GM12874 (cell line): Measurements from ENCODE around the gene SRGAP3.
A peak's percentile ranks its signal among the peaks of the same experiment; 100 is the strongest.

Experiments
- TF ChIP-seq, protein P1 (sequence below): IDR thresholded peaks from 2 replicates; pipeline ENCODE4 v1.5.1; 2011; ENCODE audit warnings: low read depth, mild to moderate bottlenecking, control low read depth, low read length, moderate library complexity; ENCODE audit not compliant: insufficient read depth

The SRGAP3 gene

DNA sequence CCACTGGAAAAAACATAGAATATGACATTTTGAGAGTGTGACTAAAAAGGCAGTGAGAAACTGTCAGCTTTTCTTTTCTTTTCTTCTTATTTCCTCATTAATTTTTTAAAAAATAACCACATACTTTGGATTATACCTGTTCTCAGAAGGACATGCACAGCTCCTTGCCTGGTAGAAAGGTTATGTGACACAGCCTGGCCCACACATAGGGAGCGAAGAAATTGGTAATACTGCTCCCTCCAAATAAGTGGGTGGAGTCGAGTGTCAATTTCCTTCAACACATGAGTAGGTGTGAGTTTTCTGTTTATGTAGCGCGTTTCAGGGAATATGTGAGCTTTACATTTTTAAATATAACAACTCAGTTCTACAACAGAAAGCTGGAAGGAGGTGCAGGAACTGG, 257.2 kb downstream of the SRGAP3 start:
- TF ChIP-seq, protein P1, sequence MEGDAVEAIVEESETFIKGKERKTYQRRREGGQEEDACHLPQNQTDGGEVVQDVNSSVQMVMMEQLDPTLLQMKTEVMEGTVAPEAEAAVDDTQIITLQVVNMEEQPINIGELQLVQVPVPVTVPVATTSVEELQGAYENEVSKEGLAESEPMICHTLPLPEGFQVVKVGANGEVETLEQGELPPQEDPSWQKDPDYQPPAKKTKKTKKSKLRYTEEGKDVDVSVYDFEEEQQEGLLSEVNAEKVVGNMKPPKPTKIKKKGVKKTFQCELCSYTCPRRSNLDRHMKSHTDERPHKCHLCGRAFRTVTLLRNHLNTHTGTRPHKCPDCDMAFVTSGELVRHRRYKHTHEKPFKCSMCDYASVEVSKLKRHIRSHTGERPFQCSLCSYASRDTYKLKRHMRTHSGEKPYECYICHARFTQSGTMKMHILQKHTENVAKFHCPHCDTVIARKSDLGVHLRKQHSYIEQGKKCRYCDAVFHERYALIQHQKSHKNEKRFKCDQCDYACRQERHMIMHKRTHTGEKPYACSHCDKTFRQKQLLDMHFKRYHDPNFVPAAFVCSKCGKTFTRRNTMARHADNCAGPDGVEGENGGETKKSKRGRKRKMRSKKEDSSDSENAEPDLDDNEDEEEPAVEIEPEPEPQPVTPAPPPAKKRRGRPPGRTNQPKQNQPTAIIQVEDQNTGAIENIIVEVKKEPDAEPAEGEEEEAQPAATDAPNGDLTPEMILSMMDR: no peak

DNA sequence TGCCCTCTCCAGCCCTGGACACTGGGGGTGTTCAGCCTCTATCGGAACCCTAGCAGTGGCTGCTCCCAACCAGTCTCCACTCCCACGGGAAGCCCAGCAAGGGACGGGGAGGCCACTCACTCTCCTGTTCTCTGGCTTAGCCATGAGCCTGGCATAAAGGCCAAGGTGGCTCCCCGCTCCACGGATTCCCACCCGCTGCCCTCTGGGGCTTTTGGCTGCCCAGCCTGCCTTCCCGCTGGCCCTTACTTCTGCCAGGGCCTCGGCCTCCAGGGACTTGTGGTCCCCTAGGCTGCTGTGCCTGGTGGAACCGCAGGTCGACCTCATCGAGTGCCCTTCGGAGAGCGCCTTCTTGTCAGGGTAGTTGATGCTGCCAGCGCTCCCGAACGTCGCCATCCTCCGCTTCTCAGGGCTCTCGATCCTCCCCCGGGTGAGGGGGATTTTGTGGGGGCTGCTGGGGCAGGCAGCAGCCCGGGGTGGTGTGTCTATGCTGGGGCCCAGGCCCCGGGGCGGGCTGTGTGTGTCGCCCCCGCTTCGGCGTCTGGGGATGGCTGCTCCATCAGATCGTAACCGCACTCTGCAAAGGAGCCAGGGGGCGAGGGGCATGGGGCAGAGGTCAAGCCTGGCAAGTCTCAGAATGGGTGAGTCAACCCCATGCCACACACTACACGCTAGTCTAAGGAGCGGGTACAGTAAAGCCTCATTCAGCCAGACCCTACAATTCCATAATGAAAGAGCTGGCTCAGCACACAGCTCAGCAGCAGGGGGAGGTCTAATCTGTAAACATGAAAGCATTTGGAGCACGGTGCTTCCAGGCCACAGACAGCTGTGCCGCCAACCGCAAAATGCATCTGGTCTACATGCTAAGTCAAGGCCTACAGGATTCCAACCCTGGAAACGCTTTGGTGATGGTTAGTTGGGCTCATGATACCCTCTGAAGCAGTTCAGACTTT, 258.9 kb downstream of the SRGAP3 start:
- TF ChIP-seq, protein P1: no peak

DNA sequence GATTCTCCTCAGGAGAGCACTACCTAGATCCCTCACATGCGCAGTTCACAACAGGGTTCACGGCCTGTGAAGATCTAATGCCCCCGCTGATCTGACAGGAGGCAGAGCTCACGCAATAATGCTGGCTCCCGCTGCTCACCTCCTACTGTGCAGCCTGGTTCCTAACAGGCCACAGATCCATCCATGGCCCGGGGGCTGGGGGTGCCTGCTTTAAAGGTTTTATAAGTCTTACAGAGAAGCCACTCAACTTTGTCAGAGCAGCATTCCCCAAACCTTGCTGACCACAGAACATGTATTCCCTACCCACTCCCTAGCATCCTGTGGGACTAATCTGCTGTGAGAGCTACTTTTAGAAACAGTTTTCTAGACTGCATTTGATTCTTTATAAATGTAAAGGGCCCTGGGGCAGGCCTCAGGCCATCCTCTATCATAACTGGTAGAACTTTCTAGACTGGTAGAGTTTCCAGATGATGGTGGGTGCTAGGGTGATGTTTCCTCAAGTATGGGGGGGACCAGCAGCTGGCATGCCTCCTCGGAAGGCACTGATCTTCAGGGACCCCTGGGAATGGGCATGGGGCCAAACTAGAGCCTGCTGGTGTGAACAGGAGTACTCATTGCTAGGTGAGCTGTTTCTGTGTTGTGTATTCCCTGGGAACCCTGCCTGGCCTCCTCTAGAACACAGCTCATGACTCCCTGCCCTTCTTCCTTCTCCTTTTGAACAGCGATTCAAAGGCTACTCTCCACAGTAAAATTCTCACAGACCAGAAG, 260.5 kb downstream of the SRGAP3 start:
- TF ChIP-seq, protein P1: no peak

DNA sequence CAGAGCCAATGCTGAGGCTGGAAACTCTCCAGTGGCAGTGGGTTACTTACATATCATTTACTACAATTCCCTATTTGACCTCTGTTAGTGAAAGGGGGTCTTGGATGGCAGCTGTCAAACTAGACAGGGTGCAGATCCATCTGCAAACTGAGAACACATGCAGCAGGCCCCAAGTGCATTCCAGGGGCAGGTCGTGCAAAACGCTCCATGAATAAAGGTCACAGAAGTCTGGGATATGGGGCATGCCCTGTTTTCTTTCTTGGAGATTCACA, 261.1 kb downstream of the SRGAP3 start:
- TF ChIP-seq, protein P1: no peak

DNA sequence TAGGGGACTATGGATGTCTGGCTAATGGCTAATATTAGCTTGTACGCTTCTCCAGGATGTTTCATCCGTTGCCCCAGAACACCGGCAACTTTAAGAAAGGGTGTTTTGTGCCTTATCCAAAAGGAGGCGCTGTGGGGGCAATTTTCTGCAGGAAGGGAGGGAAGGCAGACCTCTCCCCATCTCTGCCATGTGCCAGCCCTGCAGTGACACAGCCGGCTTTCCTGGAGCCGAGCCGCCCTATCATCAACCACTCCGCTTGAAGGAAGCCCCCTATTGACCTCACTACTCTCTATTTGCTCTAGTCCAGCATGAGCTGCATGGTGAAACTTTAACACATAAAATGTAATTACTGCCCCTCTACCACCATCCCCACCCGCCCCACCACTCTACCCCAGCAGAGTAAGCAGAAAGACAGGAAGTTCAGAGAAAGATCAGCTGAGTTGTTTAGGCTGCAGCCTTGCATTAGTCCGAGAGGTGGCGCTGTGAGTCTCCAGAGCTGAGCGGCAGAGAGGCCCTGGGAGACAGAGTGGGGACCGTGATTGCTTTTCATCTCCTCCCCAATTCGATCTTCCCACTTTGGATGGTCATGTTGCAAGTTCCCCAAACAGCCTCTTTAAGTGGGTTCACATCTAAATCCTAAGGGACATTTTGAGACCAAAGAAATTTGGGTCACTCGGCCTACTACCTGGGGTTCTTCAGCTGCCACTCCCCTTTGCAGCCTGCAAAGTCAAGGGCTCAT, 261.6 kb downstream of the SRGAP3 start:
- TF ChIP-seq, protein P1: peak; percentile 86

DNA sequence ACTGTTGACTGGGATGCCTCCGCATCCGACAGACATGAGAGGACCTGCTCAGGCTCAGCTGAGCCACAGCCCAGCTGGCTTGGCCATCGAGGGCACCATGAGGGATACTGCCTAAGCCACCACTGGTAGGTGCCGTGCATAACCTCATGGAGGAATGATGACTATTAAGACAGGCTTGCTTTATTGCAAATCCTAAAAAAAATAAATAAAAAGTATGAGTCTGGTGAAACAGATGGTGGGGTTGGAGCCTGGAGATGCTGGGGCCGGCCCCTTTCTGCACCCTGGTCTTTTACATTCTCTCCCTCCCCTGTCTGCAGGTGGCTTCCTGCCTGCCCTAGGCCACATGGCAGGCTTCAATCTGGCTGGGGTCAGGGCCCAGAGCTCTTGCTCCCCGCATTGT, 262.2 kb downstream of the SRGAP3 start:
- TF ChIP-seq, protein P1: no peak

DNA sequence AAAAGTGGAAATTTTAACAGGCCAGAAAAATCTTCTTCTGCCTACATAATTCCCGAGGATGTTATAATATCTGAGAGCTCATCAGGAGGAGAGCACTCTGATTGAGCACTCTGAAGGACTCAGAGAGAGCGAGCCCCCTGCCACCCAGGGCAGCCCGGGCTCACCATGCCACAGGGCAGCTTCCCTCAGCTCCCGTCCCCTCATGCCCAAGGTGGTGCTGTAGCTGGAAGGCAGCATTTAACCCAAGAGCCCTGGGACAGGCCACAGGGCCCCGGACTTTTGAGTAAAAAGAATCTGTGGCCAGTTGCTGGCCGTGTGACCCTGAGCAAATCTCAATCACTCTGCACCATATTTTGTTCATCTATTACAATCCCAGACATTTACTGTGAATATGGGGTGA, 262.7 kb downstream of the SRGAP3 start:
- TF ChIP-seq, protein P1: no peak
